Prostate gland (tissue), 2 donors: ENCODE measurements around the gene CFAP92. TPM values are rescaled to one million over a fixed set of nuclear protein-coding genes. Genes with fewer than 3 reads are reported as not detected.
"Not testable (repeated sequence)": the region's sequence is repeated elsewhere in the genome, so short reads cannot be mapped to it uniquely, and the experiment has no call there.

Experiments
- DNase-seq: peaks from one replicate; pipeline ENCODE4 v3.0.0-alpha.2; 2019; ENCODE audit warnings: low spot score
- H3K27ac ChIP-seq, 2 donors: fragments of 200-600 bp; sonication (generic); 2 replicates each; pipeline ENCODE4 v1.5.1; 2017 to 2019
- H3K27me3 ChIP-seq: fragments of 200-600 bp; sonication (generic); replicated peaks from 2 replicates; pipeline ENCODE4 v1.5.1; 2019; ENCODE audit not compliant: insufficient read depth
- H3K36me3 ChIP-seq, 2 donors: fragments of 200-600 bp; sonication (generic); 1 replicate in 1 of 2; 2 replicates in 1 of 2; pipeline versions ENCODE4 v1.5.1 to v1.8.1; 2017 to 2019
- H3K4me1 ChIP-seq: fragments of 200-600 bp; sonication (generic); replicated peaks from 2 replicates; pipeline ENCODE4 v1.5.1; 2019
- H3K4me3 ChIP-seq, 2 donors: fragments of 200-600 bp; sonication (generic); 2 replicates each; pipeline ENCODE4 v1.5.1; 2017 to 2019
- H3K9me3 ChIP-seq: fragments of 200-600 bp; sonication (generic); 2 replicates; pipeline ENCODE4 v1.5.1; 2017
- CTCF ChIP-seq, 4 experiments: fragments of 200-600 bp in 2 of 4; fragments of 450-650 bp in 2 of 4; sonication (generic) in 2 of 4; IDR thresholded peaks; 1 replicate in 3 of 4; 2 replicates in 1 of 4; pipeline ENCODE4 v1.5.1; 2016 to 2019; ENCODE audit warnings: antibody characterized with exemption in 4 of 4, mild to moderate bottlenecking in 2 of 4, moderate library complexity in 2 of 4
- POLR2A ChIP-seq: fragments of 450-650 bp; IDR thresholded peaks from one replicate; pipeline ENCODE4 v1.6.1; 2016; ENCODE audit warnings: antibody characterized with exemption, mild to moderate bottlenecking
- POLR2AphosphoS5 ChIP-seq: sonication (generic); formaldehyde crosslinking; IDR thresholded peaks from one replicate; pipeline ENCODE4 v1.6.1; 2017; ENCODE audit warnings: antibody characterized with exemption
- WGBS: methylation state at CpG from one replicate; pipeline ENCODE4 v1.1.5; 2018; 5-methylcytosine and 5-hydroxymethylcytosine counted together
- intact Hi-C: fragments of 100-400 bp; cut with DNase I; formaldehyde crosslinking; loops from one replicate; pipeline ENCODE4 v1.14.2; 2022
- total RNA-seq, 2 donors: library from RNA; depleted of rRNA; stranded (reverse); fragments of >200 nt; gene quantifications; one replicate each; pipeline ENCODE4 v1.1.0, GENCODE V29; 2016

Gene CFAP92
- total RNA-seq, 2 donors from 2014 or later = 1.7 to 4.3 TPM

GRCh38 chr3:128933213-128933921 is 60.5 kb downstream of the CFAP92 start:
- no peaks in the 10 kb centered on the region for H3K9me3 ChIP-seq
- TF ChIP-seq POLR2AphosphoS5 = no peak
- TF ChIP-seq CTCF (IDR thresholded peaks at IDR 0.05) = no peak
- TF ChIP-seq POLR2A = no peak
- no peaks in the 10 kb centered on the region for H3K27me3 ChIP-seq
- intact Hi-C loops = no loop called here
- no peaks in the 10 kb centered on the region for H3K36me3 ChIP-seq
- DNase-seq = no peak
- WGBS = 75% methylated on average over 9 of the region's 9 CpGs
- no peak overlapping the region for H3K27ac ChIP-seq
- H3K4me3 ChIP-seq = no peak overlapping the region
- no peaks in the 10 kb centered on the region for H3K4me1 ChIP-seq

- H3K36me3 ChIP-seq = no peaks in the 10 kb centered on the region
- no peak overlapping the region for H3K27ac ChIP-seq
- no peaks in the 10 kb centered on the region for H3K9me3 ChIP-seq
- H3K27me3 ChIP-seq = no peaks in the 10 kb centered on the region
- TF ChIP-seq CTCF (IDR thresholded peaks at IDR 0.05) = no peak
- H3K4me3 ChIP-seq = no peak overlapping the region
- 72% methylated on average over 12 of the region's 12 CpGs for WGBS
- no peak for DNase-seq
- intact Hi-C loops = no loop called here
- H3K4me1 ChIP-seq = no peaks in the 10 kb centered on the region
These were observed 61.2 kb downstream of the CFAP92 start for GRCh38 chr3:128932516-128933212.

GRCh38 chr3:128931046-128931445 is 62.8 kb downstream of the CFAP92 start:
- Histone ChIP-seq H3K27me3 (no peaks in the 10 kb centered on the region), H3K36me3 (no peaks in the 10 kb centered on the region), H3K4me3 (no peak overlapping the region), H3K9me3 (no peaks in the 10 kb centered on the region), H3K27ac (no peak overlapping the region), H3K4me1 (no peaks in the 10 kb centered on the region)
- 89% methylated on average over 10 of the region's 10 CpGs for WGBS
- no peak for TF ChIP-seq POLR2A
- intact Hi-C loops = no loop called here
- DNase-seq = no peak

- Histone ChIP-seq H3K36me3 (no peaks in the 10 kb centered on the region), H3K4me3 (no peak overlapping the region), H3K9me3 (no peaks in the 10 kb centered on the region), H3K27ac (no peak overlapping the region), H3K27me3 (no peaks in the 10 kb centered on the region), H3K4me1 (no peaks in the 10 kb centered on the region)
- WGBS = 85% methylated on average over 3 of the region's 3 CpGs
- no peak for DNase-seq
- intact Hi-C loops = no loop called here
- TF ChIP-seq POLR2A (no peak), POLR2AphosphoS5 (no peak), CTCF (IDR thresholded peaks at IDR 0.05) (no peak)
These were observed 64.5 kb downstream of the CFAP92 start for GRCh38 chr3:128929364-128929763.

- H3K27ac ChIP-seq, H3K9me3 ChIP-seq, intact Hi-C loops, DNase-seq, H3K4me1 ChIP-seq, H3K27me3 ChIP-seq, H3K36me3 ChIP-seq, H3K4me3 ChIP-seq: not testable (repeated sequence)
- WGBS = 87% methylated on average over 6 of the region's 6 CpGs
These were observed 69.9 kb downstream of the CFAP92 start for GRCh38 chr3:128923986-128924385.

GRCh38 chr3:128923576-128923975 is 70.3 kb downstream of the CFAP92 start:
- Histone ChIP-seq H3K9me3 (no peaks in the 10 kb centered on the region), H3K27ac (no peak overlapping the region), H3K4me3 (no peak overlapping the region), H3K36me3 (no peaks in the 10 kb centered on the region), H3K4me1 (no peaks in the 10 kb centered on the region), H3K27me3 (no peaks in the 10 kb centered on the region)
- intact Hi-C loops = no loop called here
- 80% methylated on average over 2 of the region's 2 CpGs for WGBS
- TF ChIP-seq CTCF (IDR thresholded peaks at IDR 0.05) (no peak), POLR2A (no peak), POLR2AphosphoS5 (no peak)
- no peak for DNase-seq
